GM12873 (cell line): ENCODE measurements around the gene BRD8.

Experiments used
- TF ChIP-seq, protein P1 (sequence below): IDR thresholded peaks from 2 replicates; pipeline ENCODE4 v1.5.1; 2012; ENCODE audit warnings: low read depth, mild to moderate bottlenecking, moderate library complexity, low read length, control low read depth; ENCODE audit not compliant: insufficient read depth; ENCODE audit errors: missing control alignments

BRD8 gene

GRCh38 chr5:138157626-138158025 lies 20.8 kb downstream of the BRD8 start:
- TF ChIP-seq, protein P1, sequence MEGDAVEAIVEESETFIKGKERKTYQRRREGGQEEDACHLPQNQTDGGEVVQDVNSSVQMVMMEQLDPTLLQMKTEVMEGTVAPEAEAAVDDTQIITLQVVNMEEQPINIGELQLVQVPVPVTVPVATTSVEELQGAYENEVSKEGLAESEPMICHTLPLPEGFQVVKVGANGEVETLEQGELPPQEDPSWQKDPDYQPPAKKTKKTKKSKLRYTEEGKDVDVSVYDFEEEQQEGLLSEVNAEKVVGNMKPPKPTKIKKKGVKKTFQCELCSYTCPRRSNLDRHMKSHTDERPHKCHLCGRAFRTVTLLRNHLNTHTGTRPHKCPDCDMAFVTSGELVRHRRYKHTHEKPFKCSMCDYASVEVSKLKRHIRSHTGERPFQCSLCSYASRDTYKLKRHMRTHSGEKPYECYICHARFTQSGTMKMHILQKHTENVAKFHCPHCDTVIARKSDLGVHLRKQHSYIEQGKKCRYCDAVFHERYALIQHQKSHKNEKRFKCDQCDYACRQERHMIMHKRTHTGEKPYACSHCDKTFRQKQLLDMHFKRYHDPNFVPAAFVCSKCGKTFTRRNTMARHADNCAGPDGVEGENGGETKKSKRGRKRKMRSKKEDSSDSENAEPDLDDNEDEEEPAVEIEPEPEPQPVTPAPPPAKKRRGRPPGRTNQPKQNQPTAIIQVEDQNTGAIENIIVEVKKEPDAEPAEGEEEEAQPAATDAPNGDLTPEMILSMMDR, result no peak

- TF ChIP-seq, protein P1, result no peak
Observed at GRCh38 chr5:138149530-138149929, 28.9 kb downstream of the BRD8 start.

DNA sequence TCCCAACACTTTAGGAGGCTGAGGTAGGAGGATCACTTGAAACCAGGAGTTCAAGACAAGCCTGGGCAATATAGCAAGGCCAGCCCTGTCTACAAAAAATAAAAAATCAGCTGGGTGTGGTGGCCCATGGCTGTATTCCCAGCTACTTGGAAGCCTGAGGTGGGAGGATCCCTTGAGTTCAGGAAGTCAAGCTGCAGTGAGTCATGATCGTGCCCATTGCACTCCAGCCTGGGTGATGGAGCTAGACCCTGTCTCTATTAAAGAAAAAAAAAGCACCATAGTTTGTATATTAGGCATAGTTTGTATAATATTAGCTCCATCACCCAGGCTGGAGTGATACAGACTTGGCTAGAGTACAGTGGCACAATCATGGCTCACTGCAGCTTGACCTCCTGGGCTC lies 29.6 kb downstream of the BRD8 start:
- TF ChIP-seq, protein P1, result no peak

DNA sequence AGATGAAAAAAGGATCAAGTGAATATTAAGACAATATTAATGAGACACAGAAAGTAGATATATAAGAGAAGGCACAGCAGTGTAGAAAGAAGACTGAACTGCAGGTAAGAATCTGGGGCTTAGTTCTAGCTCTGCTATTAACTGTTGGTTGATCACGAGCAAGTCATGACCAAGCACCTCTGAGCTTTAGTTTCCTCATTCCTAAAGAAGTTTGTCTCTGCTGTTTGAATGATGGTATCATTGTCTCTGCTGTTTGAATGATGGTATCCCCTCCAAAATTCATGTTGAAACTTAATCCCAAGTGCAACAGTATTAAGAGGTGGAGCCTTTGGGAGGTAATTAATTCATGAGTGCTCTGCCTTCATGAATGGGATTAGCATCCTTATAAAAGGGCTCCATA lies 36.7 kb downstream of the BRD8 start:
- TF ChIP-seq, protein P1, result no peak

- TF ChIP-seq, protein P1, result no peak
Observed at GRCh38 chr5:138140268-138140667, 38.2 kb downstream of the BRD8 start.

DNA sequence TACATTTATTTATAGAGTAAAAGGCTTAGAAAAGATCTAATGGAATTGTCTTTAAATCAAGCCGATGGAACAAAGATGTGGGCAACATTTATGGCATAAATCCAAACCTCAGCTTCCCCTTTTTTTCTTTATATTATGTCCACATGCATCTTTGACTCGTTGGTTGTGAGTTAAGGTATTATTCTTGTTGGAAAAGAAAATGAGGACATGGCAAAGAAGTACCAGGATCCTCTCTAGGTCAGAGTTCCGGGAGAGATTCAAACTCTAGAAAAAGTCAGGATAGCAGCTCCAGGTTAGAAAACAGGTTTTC lies 38.7 kb downstream of the BRD8 start:
- TF ChIP-seq, protein P1, result no peak

GRCh38 chr5:138138949-138139780 lies 39.3 kb downstream of the BRD8 start, which contains the start of gene NME5:
Gene NME5, minus strand, starts transcription at chr5:138139428. Its CDS starts 648 bp downstream, at chr5:138138780.
- TF ChIP-seq, protein P1, result no peak

DNA sequence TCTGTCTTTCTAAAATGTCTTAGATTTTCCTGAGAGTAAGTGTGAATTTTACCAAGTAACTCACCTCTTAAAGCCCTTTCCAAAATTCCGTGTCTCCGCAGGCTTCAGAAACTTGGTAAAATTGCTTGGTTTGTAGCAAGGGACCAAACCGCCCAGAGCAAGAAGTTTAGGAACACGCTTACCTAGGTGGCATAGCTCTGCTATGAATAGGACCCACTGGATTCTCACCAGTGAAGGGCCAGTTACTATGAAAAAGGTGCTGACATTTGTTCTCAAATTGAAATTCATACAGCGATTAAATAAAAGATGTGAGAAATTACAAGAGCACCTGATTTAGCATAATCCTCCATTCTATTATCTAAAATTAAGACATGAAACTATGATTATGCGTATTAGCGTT lies 45.9 kb downstream of the BRD8 start:
- TF ChIP-seq, protein P1, result no peak
